ENCODE measurements around the gene CCDC43.

CCDC43 gene

DNA sequence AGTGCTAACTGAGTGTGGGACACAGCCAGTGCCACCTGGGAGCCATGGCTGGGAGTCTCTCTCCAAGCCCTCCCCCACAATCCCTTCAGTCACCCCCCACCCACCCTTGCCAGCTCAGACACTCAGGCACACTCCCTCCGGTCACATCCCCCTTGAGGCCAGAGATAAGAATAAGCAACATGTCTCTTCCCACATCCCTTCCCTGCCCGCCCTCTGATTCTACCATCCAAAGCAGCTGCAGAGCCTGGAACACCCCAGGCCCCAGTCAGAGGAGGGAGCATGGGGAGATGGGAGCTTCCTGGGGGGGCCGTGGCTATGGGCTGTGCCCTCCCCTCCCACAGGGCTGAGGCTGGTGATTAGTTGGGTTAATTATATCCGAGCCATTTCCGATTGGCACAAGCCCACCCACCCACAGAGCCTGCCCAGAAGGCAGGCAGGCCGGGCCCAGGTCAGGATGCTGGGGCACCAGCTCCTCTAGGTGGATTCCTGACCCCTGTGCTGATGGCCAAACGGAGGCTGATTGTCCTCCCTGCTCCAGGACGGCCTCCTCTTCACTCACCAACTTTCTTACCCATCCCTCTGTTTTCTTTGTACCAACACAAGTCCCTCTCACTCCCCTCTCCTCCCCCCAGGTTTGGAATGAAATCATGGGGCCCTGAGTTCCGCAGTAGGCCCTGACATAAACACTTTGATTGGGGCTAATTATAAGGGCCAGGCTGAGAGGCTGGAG is 61.9 kb downstream of the CCDC43 start:
- no peak for DNase-seq (ENCODE audit: extremely low read depth in 1 of 2, low read depth in 1 of 2)
